Fibroblast of lung (primary cell): ENCODE measurements around the gene RNF10. TPM values are rescaled to one million over a fixed set of nuclear protein-coding genes. Genes with fewer than 3 reads are reported as not detected.

Source experiments
- DNase-seq, 2 donors: peaks; one replicate each; pipeline versions ENCODE4 v3.0.0 to v3.0.0-alpha.2; 2010; ENCODE audit warnings: low read depth in 2 of 2
- H2AFZ ChIP-seq: 2 replicates; pipeline ENCODE4 v1.5.1; 2012; ENCODE audit warnings: low read length, control low read depth, inconsistent platforms
- H3K27ac ChIP-seq: 2 replicates; pipeline ENCODE4 v1.5.1; 2011; ENCODE audit warnings: low read length, control low read depth; ENCODE audit not compliant: insufficient read depth
- H3K27me3 ChIP-seq: 2 replicates; pipeline ENCODE4 v1.5.1; 2011; ENCODE audit warnings: mild to moderate bottlenecking, low read length; ENCODE audit not compliant: control insufficient read depth, insufficient read depth
- H3K36me3 ChIP-seq: 2 replicates; pipeline ENCODE4 v1.5.1; 2011; ENCODE audit warnings: low read length; ENCODE audit not compliant: control insufficient read depth, insufficient read depth
- H3K4me1 ChIP-seq: 2 replicates; pipeline ENCODE4 v1.5.1; 2011; ENCODE audit warnings: low read length; ENCODE audit not compliant: control insufficient read depth, insufficient read depth; ENCODE audit errors: extremely low read depth
- H3K4me2 ChIP-seq: 2 replicates; pipeline ENCODE4 v1.5.1; 2011; ENCODE audit warnings: low read length, control low read depth; ENCODE audit not compliant: insufficient read depth; ENCODE audit errors: extremely low read depth
- H3K4me3 ChIP-seq, 4 experiments: fragments of 200-600 bp in 1 of 4; sonication (generic) in 1 of 4; replicated peaks in 1 of 4; 2 replicates each; pipeline ENCODE4 v1.5.1; 2011 to 2016; ENCODE audit warnings: low read length in 4 of 4, low read depth in 3 of 4, mild to moderate bottlenecking in 3 of 4, control low read depth in 2 of 4, inconsistent platforms in 1 of 4, mixed read lengths in 1 of 4; ENCODE audit not compliant: insufficient read depth in 1 of 4; ENCODE audit errors: control extremely low read depth in 1 of 4
- H3K79me2 ChIP-seq: 2 replicates; pipeline ENCODE4 v1.5.1; 2012; ENCODE audit warnings: mild to moderate bottlenecking, low read length, inconsistent platforms; ENCODE audit not compliant: control insufficient read depth, insufficient read depth
- H3K9ac ChIP-seq: 2 replicates; pipeline ENCODE4 v1.5.1; 2011; ENCODE audit warnings: mild to moderate bottlenecking, low read length, control low read depth; ENCODE audit not compliant: insufficient read depth
- H3K9me3 ChIP-seq: 2 replicates; pipeline ENCODE4 v1.5.1; 2012; ENCODE audit warnings: low read depth, low read length; ENCODE audit not compliant: control insufficient read depth, insufficient read depth
- H4K20me1 ChIP-seq: 2 replicates; pipeline ENCODE4 v1.5.1; 2011; ENCODE audit warnings: low read length; ENCODE audit not compliant: control insufficient read depth, insufficient read depth; ENCODE audit errors: extremely low read depth
- EZH2 ChIP-seq: IDR thresholded peaks from 2 replicates; pipeline ENCODE4 v1.5.1; 2012; ENCODE audit warnings: low read length, control low read depth, mild to moderate bottlenecking; ENCODE audit errors: missing control alignments
- polyA plus RNA-seq, 2 donors: library from polyadenylated mRNA; depleted of rRNA in 1 of 2; stranded (reverse) in 1 of 2; unstranded in 1 of 2; fragments of >200 nt; gene quantifications; 2 replicates each; pipeline ENCODE4 v1.2.1, GENCODE V29; 2011 to 2012; ENCODE audit warnings: missing spikeins in 1 of 2
- total RNA-seq: library from RNA; depleted of rRNA; stranded (reverse); fragments of >200 nt; gene quantifications from 2 replicates; pipeline ENCODE4 v1.2.1, GENCODE V29; 2014
- TF ChIP-seq, protein P1 (sequence below), 2 donors: IDR thresholded peaks in 1 of 2; conservative IDR thresholded peaks in 1 of 2; 1 replicate in 1 of 2; 2 replicates in 1 of 2; pipeline ENCODE4 v1.5.1; 2011 to 2012; ENCODE audit warnings: low read length in 2 of 2, control low read depth in 1 of 2, inconsistent platforms in 1 of 2, low read depth in 1 of 2, mild to moderate bottlenecking in 1 of 2

The RNF10 gene
- total and polyA plus RNA-seq, 2 donors (not counting 1 experiment from before 2014, with no cell fraction given), result 174 to 184 TPM

DNA sequence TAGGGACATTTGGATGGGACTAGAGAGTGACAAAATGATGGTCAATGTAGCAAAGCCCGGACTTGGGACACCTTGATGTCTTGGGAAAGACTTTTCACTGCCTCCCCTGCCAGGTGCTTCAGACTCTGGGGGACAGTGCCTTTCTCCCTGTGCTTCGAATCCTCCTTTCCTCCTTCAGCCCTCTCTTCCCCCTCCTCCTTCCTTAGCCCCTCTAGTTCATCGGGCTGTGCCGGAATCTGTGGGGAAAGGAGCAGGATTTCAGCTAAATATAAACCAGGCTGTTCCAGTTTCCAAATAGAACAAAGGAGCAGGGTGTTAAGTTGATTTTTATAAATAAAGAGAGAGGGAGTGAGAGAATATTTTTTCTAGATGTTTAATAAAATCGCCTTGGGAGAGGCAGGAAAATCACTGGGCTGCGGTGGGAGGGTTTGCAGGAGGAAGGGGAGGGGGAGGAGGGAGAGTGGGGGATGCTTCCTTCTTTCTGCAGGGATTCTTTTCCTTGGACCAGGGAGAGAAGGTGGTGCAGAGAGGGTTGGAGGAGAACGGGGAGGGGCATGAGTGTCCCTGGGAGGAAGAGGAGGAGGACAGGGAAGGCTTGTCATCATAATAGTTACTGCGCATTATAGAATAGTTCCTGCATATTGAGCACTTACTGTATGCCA lies 84.9 kb downstream of the RNF10 start:
- TF ChIP-seq EZH2, result no peak
- TF ChIP-seq, protein P1, sequence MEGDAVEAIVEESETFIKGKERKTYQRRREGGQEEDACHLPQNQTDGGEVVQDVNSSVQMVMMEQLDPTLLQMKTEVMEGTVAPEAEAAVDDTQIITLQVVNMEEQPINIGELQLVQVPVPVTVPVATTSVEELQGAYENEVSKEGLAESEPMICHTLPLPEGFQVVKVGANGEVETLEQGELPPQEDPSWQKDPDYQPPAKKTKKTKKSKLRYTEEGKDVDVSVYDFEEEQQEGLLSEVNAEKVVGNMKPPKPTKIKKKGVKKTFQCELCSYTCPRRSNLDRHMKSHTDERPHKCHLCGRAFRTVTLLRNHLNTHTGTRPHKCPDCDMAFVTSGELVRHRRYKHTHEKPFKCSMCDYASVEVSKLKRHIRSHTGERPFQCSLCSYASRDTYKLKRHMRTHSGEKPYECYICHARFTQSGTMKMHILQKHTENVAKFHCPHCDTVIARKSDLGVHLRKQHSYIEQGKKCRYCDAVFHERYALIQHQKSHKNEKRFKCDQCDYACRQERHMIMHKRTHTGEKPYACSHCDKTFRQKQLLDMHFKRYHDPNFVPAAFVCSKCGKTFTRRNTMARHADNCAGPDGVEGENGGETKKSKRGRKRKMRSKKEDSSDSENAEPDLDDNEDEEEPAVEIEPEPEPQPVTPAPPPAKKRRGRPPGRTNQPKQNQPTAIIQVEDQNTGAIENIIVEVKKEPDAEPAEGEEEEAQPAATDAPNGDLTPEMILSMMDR (conservative IDR thresholded peaks at IDR 0.05 in 1 of 2, IDR thresholded peaks at IDR 0.05 in 1 of 2; ENCODE audit: low read depth in 1 of 2, low read length in 2 of 2), result no peak
- Histone ChIP-seq H4K20me1 (no peaks in the 10 kb centered on the region), H3K27me3 (peaks cover 15% of the 10 kb centered on the region), H3K27ac (no peak overlapping the region), H2AFZ (no peak overlapping the region), H3K79me2 (no peaks in the 10 kb centered on the region), H3K4me2 (no peak overlapping the region), H3K9ac (no peak overlapping the region), H3K4me1 (no peaks in the 10 kb centered on the region), H3K4me3 (no peak overlapping the region), H3K36me3 (no peaks in the 10 kb centered on the region), H3K9me3 (no peaks in the 10 kb centered on the region)
- DNase-seq, result no peak

DNA sequence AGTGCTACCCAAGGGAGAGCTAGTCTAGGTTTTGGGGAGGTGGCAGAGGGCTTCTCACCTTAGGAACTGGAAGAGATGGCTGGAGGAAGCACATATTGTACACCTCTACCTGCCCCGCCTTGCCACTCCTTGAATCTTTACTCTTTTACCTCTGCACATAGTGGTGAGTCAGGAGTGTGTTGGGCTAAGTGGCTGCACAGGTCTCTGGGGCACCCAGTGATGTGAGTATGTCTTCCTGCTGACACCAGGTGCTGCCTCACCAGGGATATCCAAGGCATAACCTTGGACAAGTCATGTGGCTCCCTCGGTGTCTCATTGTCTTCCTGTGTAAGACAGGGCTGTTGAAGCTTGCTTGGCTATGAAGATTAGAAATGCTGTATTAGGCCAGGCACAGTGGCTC lies 86.5 kb downstream of the RNF10 start:
- Histone ChIP-seq H3K27me3 (peaks cover 15% of the 10 kb centered on the region), H3K27ac (no peak overlapping the region), H3K4me2 (no peak overlapping the region), H3K79me2 (no peaks in the 10 kb centered on the region), H2AFZ (no peak overlapping the region), H3K9me3 (no peaks in the 10 kb centered on the region), H4K20me1 (no peaks in the 10 kb centered on the region), H3K4me1 (no peaks in the 10 kb centered on the region), H3K9ac (no peak overlapping the region), H3K36me3 (no peaks in the 10 kb centered on the region), H3K4me3 (no peak overlapping the region)
- DNase-seq, result no peak
- TF ChIP-seq EZH2, result no peak
- TF ChIP-seq, protein P1 (conservative IDR thresholded peaks at IDR 0.05 in 1 of 2, IDR thresholded peaks at IDR 0.05 in 1 of 2; ENCODE audit: low read depth in 1 of 2, low read length in 2 of 2), result no peak

DNA sequence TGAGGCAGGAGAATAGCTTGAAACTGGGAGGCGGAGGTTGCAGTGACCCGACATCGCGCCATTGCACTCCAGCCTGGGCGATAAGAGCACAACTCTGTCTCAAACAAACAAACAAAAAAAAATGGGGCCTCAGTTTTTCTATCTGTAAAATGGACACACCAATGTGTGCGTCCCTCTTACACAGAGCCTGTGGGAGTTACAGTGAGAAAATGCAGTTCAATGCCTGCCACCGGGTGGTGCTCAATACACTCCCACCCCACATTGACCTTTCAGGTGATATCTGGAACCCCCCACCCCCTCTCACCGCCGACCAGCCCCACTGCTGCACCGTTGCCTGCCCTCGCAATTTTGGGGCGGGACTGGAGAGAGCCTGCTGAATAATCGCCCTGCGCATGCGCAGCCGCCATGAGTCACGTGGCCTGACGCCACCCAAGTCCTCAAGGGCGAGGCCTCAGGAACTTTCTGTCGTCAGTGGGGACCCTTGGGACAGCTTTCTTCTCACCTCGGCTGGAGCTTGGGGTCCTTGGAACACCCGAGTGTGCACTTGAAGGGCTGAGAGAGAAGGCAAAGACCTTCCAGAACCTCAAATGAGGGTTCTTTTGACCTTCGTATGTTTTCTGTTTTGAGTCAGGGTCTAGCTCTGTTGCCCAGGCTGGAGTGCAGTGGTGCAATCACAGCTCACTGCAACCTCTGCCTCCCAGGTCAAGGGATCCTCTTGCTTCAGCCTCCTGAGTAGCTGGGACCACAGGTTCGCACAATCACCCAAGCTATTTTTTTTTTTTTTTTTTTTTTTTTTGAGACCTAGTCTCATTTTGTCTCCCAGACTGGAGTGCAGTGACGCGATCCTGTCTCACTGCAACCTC lies 91.6 kb downstream of the RNF10 start:
- Histone ChIP-seq H3K36me3 (no peaks in the 10 kb centered on the region), H3K27ac (no peak overlapping the region), H3K27me3 (peaks cover 3% of the 10 kb centered on the region), H3K9ac (no peak overlapping the region), H3K4me3 (no peak overlapping the region), H2AFZ (no peak overlapping the region), H3K4me2 (no peak overlapping the region), H4K20me1 (no peaks in the 10 kb centered on the region), H3K4me1 (no peaks in the 10 kb centered on the region), H3K79me2 (no peaks in the 10 kb centered on the region), H3K9me3 (no peaks in the 10 kb centered on the region)
- DNase-seq, result no peak
- TF ChIP-seq, protein P1 (conservative IDR thresholded peaks at IDR 0.05 in 1 of 2, IDR thresholded peaks at IDR 0.05 in 1 of 2; ENCODE audit: low read depth in 1 of 2, low read length in 2 of 2), result peak in 1 of 2 donors; percentile 11
- TF ChIP-seq EZH2, result no peak
